CD14-positive monocyte (primary cell): ENCODE results near the gene TBL1XR1. TPM values are rescaled to one million over a fixed set of nuclear protein-coding genes. Genes with fewer than 3 reads are reported as not detected.

Experiments used
- DNase-seq, 3 donors: peaks; one replicate each; pipeline ENCODE4 v3.0.0-alpha.2; 2011 to 2022
- H2AFZ ChIP-seq: 2 replicates; pipeline ENCODE4 v1.6.0; 2012; ENCODE audit warnings: mild to moderate bottlenecking, low read depth, low read length, inconsistent platforms; ENCODE audit not compliant: insufficient read depth, poor library complexity, severe bottlenecking
- H3K27ac ChIP-seq, 2 donors: 1 replicate in 1 of 2; 2 replicates in 1 of 2; pipeline ENCODE4 v1.5.1; 2012 to 2013; ENCODE audit warnings: low read length in 2 of 2, control low read depth in 1 of 2, inconsistent platforms in 1 of 2, low read depth in 1 of 2, mild to moderate bottlenecking in 1 of 2
- H3K27me3 ChIP-seq, 2 donors: one replicate each; pipeline versions ENCODE4 v1.6.0 to v1.6.1; 2011 to 2013; ENCODE audit warnings: low read length in 2 of 2; ENCODE audit not compliant: control insufficient read depth in 2 of 2, insufficient read depth in 2 of 2
- H3K36me3 ChIP-seq, 2 donors: replicated peaks in 1 of 2; 1 replicate in 1 of 2; 2 replicates in 1 of 2; pipeline versions ENCODE4 v1.5.1 to v1.6.1; 2012 to 2013; ENCODE audit warnings: low read length in 2 of 2, control low read depth in 1 of 2, inconsistent platforms in 1 of 2, mild to moderate bottlenecking in 1 of 2; ENCODE audit not compliant: insufficient read depth in 2 of 2, control insufficient read depth in 1 of 2
- H3K4me1 ChIP-seq, 2 donors: 1 replicate in 1 of 2; 2 replicates in 1 of 2; pipeline versions ENCODE4 v1.5.1 to v1.6.1; 2012 to 2013; ENCODE audit warnings: low read length in 2 of 2, control low read depth in 1 of 2, inconsistent platforms in 1 of 2, mild to moderate bottlenecking in 1 of 2, moderate library complexity in 1 of 2; ENCODE audit not compliant: insufficient read depth in 2 of 2, control insufficient read depth in 1 of 2
- H3K4me2 ChIP-seq: replicated peaks from 2 replicates; pipeline ENCODE3; 2012; ENCODE audit warnings: low read length, moderate library complexity, mild to moderate bottlenecking; ENCODE audit not compliant: poor library complexity, severe bottlenecking; ENCODE audit errors: extremely low read depth
- H3K4me3 ChIP-seq, 3 experiments: fragments of 200-600 bp in 1 of 3; sonication (generic) in 1 of 3; replicated peaks in 1 of 3; 1 replicate in 2 of 3; 2 replicates in 1 of 3; pipeline ENCODE4 v1.5.1; 2011 to 2013; ENCODE audit warnings: low read length in 3 of 3, mild to moderate bottlenecking in 3 of 3, control low read depth in 2 of 3, low read depth in 2 of 3, inconsistent platforms in 1 of 3, moderate library complexity in 1 of 3
- H3K79me2 ChIP-seq: 2 replicates; pipeline ENCODE4 v1.6.0; 2012; ENCODE audit warnings: mild to moderate bottlenecking, control low read depth, inconsistent platforms, low read length, moderate library complexity; ENCODE audit not compliant: insufficient read depth
- H3K9ac ChIP-seq: 2 replicates; pipeline ENCODE4 v1.6.0; 2017; ENCODE audit warnings: low read length, mild to moderate bottlenecking; ENCODE audit not compliant: insufficient read depth, poor library complexity, severe bottlenecking
- H3K9me3 ChIP-seq, 2 donors: replicated peaks in 1 of 2; 1 replicate in 1 of 2; 2 replicates in 1 of 2; pipeline versions ENCODE4 v1.5.1 to v1.6.1; 2012 to 2013; ENCODE audit warnings: low read length in 2 of 2, control low read depth in 1 of 2; ENCODE audit not compliant: control insufficient read depth in 1 of 2, insufficient read depth in 1 of 2
- H4K20me1 ChIP-seq: 2 replicates; pipeline ENCODE4 v1.6.0; 2012; ENCODE audit warnings: mild to moderate bottlenecking, low read length, control low read depth, moderate library complexity; ENCODE audit not compliant: insufficient read depth
- H3K27ac Mint-ChIP-seq, 7 donors: one replicate each; pipeline ENCODE4 v1.8.0; 2020; ENCODE audit warnings: mild to moderate bottlenecking in 7 of 7, mixed read lengths in 7 of 7, moderate library complexity in 6 of 7, inconsistent platforms in 2 of 7
- H3K27me3 Mint-ChIP-seq, 3 donors: one replicate each; pipeline ENCODE4 v1.8.0; 2021 to 2022; ENCODE audit warnings: low read depth in 3 of 3, mild to moderate bottlenecking in 3 of 3, mixed read lengths in 3 of 3, moderate library complexity in 3 of 3, inconsistent platforms in 1 of 3
- H3K36me3 Mint-ChIP-seq, 2 donors: one replicate each; pipeline ENCODE4 v1.8.0; 2020; ENCODE audit warnings: mixed read lengths in 2 of 2, inconsistent platforms in 1 of 2, mild to moderate bottlenecking in 1 of 2
- H3K4me1 Mint-ChIP-seq: one replicate; pipeline ENCODE4 v1.8.0; 2020; ENCODE audit warnings: mild to moderate bottlenecking, mixed read lengths
- H3K4me3 Mint-ChIP-seq, 2 donors: one replicate each; pipeline ENCODE4 v1.8.0; 2020; ENCODE audit warnings: mild to moderate bottlenecking in 2 of 2, mixed read lengths in 2 of 2, moderate library complexity in 1 of 2
- H3K9me3 Mint-ChIP-seq, 7 donors: one replicate each; pipeline ENCODE4 v1.8.0; 2020 to 2022; ENCODE audit warnings: mixed read lengths in 7 of 7, mild to moderate bottlenecking in 6 of 7, moderate library complexity in 6 of 7, inconsistent platforms in 2 of 7
- CTCF ChIP-seq: fragments of 200-600 bp; IDR thresholded peaks from one replicate; pipeline ENCODE4 v1.8.0; 2022; ENCODE audit warnings: antibody characterized with exemption, mild to moderate bottlenecking
- WGBS: methylation state at CpG from one replicate; pipeline ENCODE4 v1.1.5; 2013; ENCODE audit warnings: missing lambda C conversion rate; ENCODE audit not compliant: insufficient coverage; 5-methylcytosine and 5-hydroxymethylcytosine counted together
- intact Hi-C, 2 donors: fragments of 100-400 bp; cut with micrococcal nuclease; formaldehyde crosslinking; loops; one replicate each; pipeline versions ENCODE4 v1.15.0 to v1.15.1; 2023
- polyA plus RNA-seq, 3 donors: library from polyadenylated mRNA; depleted of rRNA in 1 of 3; unstranded in 2 of 3; stranded (reverse) in 1 of 3; fragments of 300-500 nt in 2 of 3; fragments of >200 nt in 1 of 3; fragmentation: Illumina TruSeq in 2 of 3; gene quantifications; 1 replicate in 2 of 3; 2 replicates in 1 of 3; pipeline ENCODE4 v1.2.3, GENCODE V29; 2012 to 2021

The TBL1XR1 gene
- polyA plus RNA-seq, 3 donors, result 10.2 to 20.4 (median 18.3) TPM

- Mint-ChIP-seq H3K4me1 (peaks cover 49% of the 10 kb centered on the region), H3K27ac (no peak overlapping the region), H3K4me3 (no peak overlapping the region), H3K36me3 (peaks cover 0 to 1% of the 10 kb centered on the region in 2 donors), H3K27me3 (no peaks in the 10 kb centered on the region), H3K9me3 (peaks cover 0 to 1% (median 0%) of the 10 kb centered on the region in 7 donors)
- no peaks in the 10 kb centered on the region for H3K36me3 ChIP-seq
- intact Hi-C loops, result no loop called here
- peaks cover 99% of the 10 kb centered on the region for H3K79me2 ChIP-seq
- TF ChIP-seq CTCF, result no peak
- H4K20me1 ChIP-seq, result peaks cover 94% of the 10 kb centered on the region
- no peak overlapping the region for H3K4me2 ChIP-seq
- H2AFZ ChIP-seq, result no peak overlapping the region
- DNase-seq, result no peak
- H3K9me3 ChIP-seq, result no peaks in the 10 kb centered on the region
- no peak overlapping the region for H3K27ac ChIP-seq
- 89% methylated on average over 4 of the region's 6 CpGs for WGBS
- H3K4me3 ChIP-seq, result no peak overlapping the region
- H3K27me3 ChIP-seq, result no peaks in the 10 kb centered on the region
- H3K9ac ChIP-seq, result no peak overlapping the region
- peaks cover 4 to 7% of the 10 kb centered on the region in 2 donors for H3K4me1 ChIP-seq
Measured at GRCh38 chr3:177107461-177108239, 89.6 kb downstream of the TBL1XR1 start.

GRCh38 chr3:177106594-177106993 is 90.7 kb downstream of the TBL1XR1 start:
- Histone ChIP-seq H3K27ac (no peak overlapping the region), H3K27me3 (no peaks in the 10 kb centered on the region), H3K9ac (no peak overlapping the region), H3K36me3 (no peaks in the 10 kb centered on the region), H2AFZ (no peak overlapping the region), H3K9me3 (no peaks in the 10 kb centered on the region), H4K20me1 (peaks cover 93% of the 10 kb centered on the region), H3K4me3 (no peak overlapping the region), H3K4me1 (peaks cover 4 to 7% of the 10 kb centered on the region in 2 donors), H3K4me2 (no peak overlapping the region), H3K79me2 (peaks cover 100% of the 10 kb centered on the region)
- H3K4me1 Mint-ChIP-seq, result peaks cover 48% of the 10 kb centered on the region
- no peaks in the 10 kb centered on the region for H3K9me3 Mint-ChIP-seq
- DNase-seq, result no peak
- H3K36me3 Mint-ChIP-seq, result no peaks in the 10 kb centered on the region
- H3K4me3 Mint-ChIP-seq, result no peak overlapping the region
- peak overlapping the region in 1 of 7 donors; percentile 45 for H3K27ac Mint-ChIP-seq
- WGBS, result 90% methylated on average over 2 of the region's 3 CpGs
- intact Hi-C loops, result no loop called here
- H3K27me3 Mint-ChIP-seq, result no peaks in the 10 kb centered on the region
- TF ChIP-seq CTCF, result no peak
